ENCODE data around the gene AP1M1. TPM values are rescaled to one million over a fixed set of nuclear protein-coding genes. Genes with fewer than 3 reads are reported as not detected.

The AP1M1 gene
- total RNA-seq, 1 experiment from 2014 or later, result 27.7 TPM

GRCh38 chr19:16235811-16236652 lies 38.3 kb downstream of the AP1M1 start (continued):
- no peak for TF ChIP-seq ZNF532 (CRISPR knock-in tag; IDR thresholded peaks at IDR 0.05; ENCODE audit: borderline replicate concordance)

GRCh38 chr19:16244091-16244490 lies 46.4 kb downstream of the AP1M1 start:
- DNase-seq (ENCODE audit: low spot score), result no peak
- CTCF ChIA-PET, result interaction anchor here (1.1 to 6.4 kb wide), 3 partner anchors 132 to 142 kb away, joined by 3 to 92 read pairs (median 9); no protein-coding TSS in a partner anchor
- POLR2A ChIA-PET, result no interaction called here
- H3K27ac Mint-ChIP-seq, result no peak overlapping the region
- H3K4me3 Mint-ChIP-seq, result no peak overlapping the region
- H3K36me3 Mint-ChIP-seq, result no peaks in the 10 kb centered on the region
- no peaks in the 10 kb centered on the region; the same call in 1 of the 2 replicates for H3K27me3 Mint-ChIP-seq (ENCODE audit: low read depth)
- H3K4me1 Mint-ChIP-seq, result no peaks in the 10 kb centered on the region
- H3K9me3 Mint-ChIP-seq, result no peaks in the 10 kb centered on the region
- no peak for TF ChIP-seq MXD4 (CRISPR knock-in tag; IDR thresholded peaks at IDR 0.05; ENCODE audit: borderline replicate concordance)
- no peak for TF ChIP-seq MAX (CRISPR knock-in tag; IDR thresholded peaks at IDR 0.05)
- TF ChIP-seq USF2 (CRISPR knock-in tag; IDR thresholded peaks at IDR 0.05), result no peak
- no peak for TF ChIP-seq ZNF317 (CRISPR knock-in tag; IDR thresholded peaks at IDR 0.05; ENCODE audit: borderline replicate concordance, low read depth)
- no peak for TF ChIP-seq KAT7 (CRISPR knock-in tag; IDR thresholded peaks at IDR 0.05; ENCODE audit: borderline replicate concordance)
- no peak for TF ChIP-seq AFF4 (CRISPR knock-in tag; IDR thresholded peaks at IDR 0.05; ENCODE audit: borderline replicate concordance)
- TF ChIP-seq ZNF416 (CRISPR knock-in tag; IDR thresholded peaks at IDR 0.05), result no peak
- TF ChIP-seq TEAD4 (CRISPR knock-in tag; IDR thresholded peaks at IDR 0.05), result no peak
- TF ChIP-seq ZNF263 (CRISPR knock-in tag; IDR thresholded peaks at IDR 0.05; ENCODE audit: low read depth), result no peak
- no peak for TF ChIP-seq MLX (CRISPR knock-in tag; IDR thresholded peaks at IDR 0.05)
- ATAC-seq, result no peak
